HepG2 (cell line): ENCODE measurements around the gene STIMATE. TPM values are rescaled to one million over a fixed set of nuclear protein-coding genes. Genes with fewer than 3 reads are reported as not detected.

ENCODE experiments used
- CSRNP1 ChIP-seq: sonication (generic); formaldehyde crosslinking; IDR thresholded peaks from 2 replicates; pipeline ENCODE4 v1.8.1; 2023; ENCODE audit warnings: mild to moderate bottlenecking, missing genetic modification reagents
- HNF1B ChIP-seq: sonication (generic); formaldehyde crosslinking; IDR thresholded peaks from 2 replicates; pipeline ENCODE4 v1.5.1; 2020; ENCODE audit warnings: mild to moderate bottlenecking, moderate library complexity, missing genetic modification reagents
- IRF1 ChIP-seq: sonication (generic); formaldehyde crosslinking; IDR thresholded peaks from 2 replicates; pipeline ENCODE4 v1.4.0; 2020; ENCODE audit warnings: low read depth, mild to moderate bottlenecking, missing genetic modification reagents
- MEIS1 ChIP-seq: sonication (generic); formaldehyde crosslinking; IDR thresholded peaks from 2 replicates; pipeline ENCODE4 v1.9.0; 2021; ENCODE audit warnings: mild to moderate bottlenecking, missing genetic modification reagents, moderate library complexity, borderline replicate concordance
- PRDM4 ChIP-seq: sonication (generic); formaldehyde crosslinking; IDR thresholded peaks from 2 replicates; pipeline ENCODE4 v1.9.0; 2021; ENCODE audit warnings: missing genetic modification reagents, borderline replicate concordance
- RFX1 ChIP-seq: fragments of 450-650 bp; IDR thresholded peaks from 2 replicates; pipeline ENCODE4 v1.6.1; 2017
- TOE1 ChIP-seq: sonication (generic); formaldehyde crosslinking; IDR thresholded peaks from 2 replicates; pipeline ENCODE4 v1.4.0; 2020; ENCODE audit warnings: mild to moderate bottlenecking, missing genetic modification reagents
- ZFP41 ChIP-seq: sonication (generic); formaldehyde crosslinking; IDR thresholded peaks from 2 replicates; pipeline ENCODE4 v1.4.0; 2020; ENCODE audit warnings: mild to moderate bottlenecking, missing genetic modification reagents, borderline replicate concordance
- ZNF143 ChIP-seq: sonication (generic); formaldehyde crosslinking; IDR thresholded peaks from 2 replicates; pipeline ENCODE4 v1.4.0; 2020; ENCODE audit warnings: missing genetic modification reagents
- ZNF784 ChIP-seq: sonication (generic); formaldehyde crosslinking; IDR thresholded peaks from 2 replicates; pipeline ENCODE4 v1.5.1; 2020; ENCODE audit warnings: missing genetic modification reagents, mild to moderate bottlenecking, borderline replicate concordance
- ZSCAN9 ChIP-seq: IDR thresholded peaks from 2 replicates; pipeline ENCODE4 v1.6.1; 2016; ENCODE audit warnings: borderline replicate concordance
- polyA plus RNA-seq, 8 experiments: library from polyadenylated mRNA; depleted of rRNA in 3 of 8; stranded (reverse) in 7 of 8; unstranded in 1 of 8; fragments of >200 nt; fragmentation: Illumina TruSeq in 4 of 8; extraction: Trizol in 4 of 8; gene quantifications; 2 replicates each; pipeline versions ENCODE4 v1.2.1 to v1.2.3, GENCODE V29; 2011 to 2016; ENCODE audit warnings: low read depth in 4 of 8, missing spikeins in 1 of 8, mixed read lengths in 1 of 8; ENCODE audit not compliant: insufficient read depth in 1 of 8
- total RNA-seq, 5 experiments: library from RNA; depleted of rRNA; stranded (reverse); fragments of >200 nt; fragmentation: Illumina TruSeq; extraction: Trizol; gene quantifications; 2 replicates each; pipeline ENCODE4 v1.2.3, GENCODE V29; 2016; ENCODE audit warnings: low read depth in 1 of 5
- TF ChIP-seq, protein P1 (sequence below): IDR thresholded peaks from 2 replicates; pipeline ENCODE4 v1.6.1; 2016; ENCODE audit warnings: missing genetic modification reagents, missing compliant biosample characterization
- TF ChIP-seq, protein P2 (sequence below), 2 experiments: sonication (generic) in 1 of 2; formaldehyde crosslinking in 1 of 2; IDR thresholded peaks; 2 replicates each; pipeline versions ENCODE4 v1.6.1 to v1.9.0; 2014 to 2022; ENCODE audit warnings: antibody characterized with exemption in 1 of 2, borderline replicate concordance in 1 of 2, inconsistent platforms in 1 of 2, low read depth in 1 of 2, missing genetic modification reagents in 1 of 2

STIMATE gene
- total and polyA plus RNA-seq, 2 of the 13 experiments (the other 11 are each of a cell fraction or from before 2014, with no cell fraction given), result 5.7 to 11.7 TPM

- TF ChIP-seq PRDM4 (CRISPR knock-in tag) (no peak), RFX1 (no peak), HNF1B (CRISPR knock-in tag) (no peak), MEIS1 (CRISPR knock-in tag) (no peak), TOE1 (CRISPR knock-in tag) (no peak), ZSCAN9 (CRISPR knock-in tag) (no peak), IRF1 (CRISPR knock-in tag) (no peak), ZNF784 (CRISPR knock-in tag) (no peak), CSRNP1 (CRISPR knock-in tag) (no peak), ZFP41 (CRISPR knock-in tag) (0 out of 2 replicates have a peak, but pooled peaks have one; percentile 25), ZNF143 (0 out of 2 replicates have a peak, but pooled peaks have one; percentile 1)
- TF ChIP-seq, protein P1, sequence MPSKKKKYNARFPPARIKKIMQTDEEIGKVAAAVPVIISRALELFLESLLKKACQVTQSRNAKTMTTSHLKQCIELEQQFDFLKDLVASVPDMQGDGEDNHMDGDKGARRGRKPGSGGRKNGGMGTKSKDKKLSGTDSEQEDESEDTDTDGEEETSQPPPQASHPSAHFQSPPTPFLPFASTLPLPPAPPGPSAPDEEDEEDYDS (CRISPR knock-in tag), result no peak
- TF ChIP-seq, protein P2, sequence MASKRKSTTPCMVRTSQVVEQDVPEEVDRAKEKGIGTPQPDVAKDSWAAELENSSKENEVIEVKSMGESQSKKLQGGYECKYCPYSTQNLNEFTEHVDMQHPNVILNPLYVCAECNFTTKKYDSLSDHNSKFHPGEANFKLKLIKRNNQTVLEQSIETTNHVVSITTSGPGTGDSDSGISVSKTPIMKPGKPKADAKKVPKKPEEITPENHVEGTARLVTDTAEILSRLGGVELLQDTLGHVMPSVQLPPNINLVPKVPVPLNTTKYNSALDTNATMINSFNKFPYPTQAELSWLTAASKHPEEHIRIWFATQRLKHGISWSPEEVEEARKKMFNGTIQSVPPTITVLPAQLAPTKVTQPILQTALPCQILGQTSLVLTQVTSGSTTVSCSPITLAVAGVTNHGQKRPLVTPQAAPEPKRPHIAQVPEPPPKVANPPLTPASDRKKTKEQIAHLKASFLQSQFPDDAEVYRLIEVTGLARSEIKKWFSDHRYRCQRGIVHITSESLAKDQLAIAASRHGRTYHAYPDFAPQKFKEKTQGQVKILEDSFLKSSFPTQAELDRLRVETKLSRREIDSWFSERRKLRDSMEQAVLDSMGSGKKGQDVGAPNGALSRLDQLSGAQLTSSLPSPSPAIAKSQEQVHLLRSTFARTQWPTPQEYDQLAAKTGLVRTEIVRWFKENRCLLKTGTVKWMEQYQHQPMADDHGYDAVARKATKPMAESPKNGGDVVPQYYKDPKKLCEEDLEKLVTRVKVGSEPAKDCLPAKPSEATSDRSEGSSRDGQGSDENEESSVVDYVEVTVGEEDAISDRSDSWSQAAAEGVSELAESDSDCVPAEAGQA (IDR thresholded peaks at IDR 0.05; ENCODE audit: low read depth), result no peak
- TF ChIP-seq, protein P2 (CRISPR knock-in tag; IDR thresholded peaks at IDR 0.05; ENCODE audit: borderline replicate concordance), result no peak
These were observed 104.2 kb downstream of the STIMATE start (continued) for GRCh38 chr3:52792961-52793695.
